Measurements from ENCODE around the gene GDAP2.

DNA sequence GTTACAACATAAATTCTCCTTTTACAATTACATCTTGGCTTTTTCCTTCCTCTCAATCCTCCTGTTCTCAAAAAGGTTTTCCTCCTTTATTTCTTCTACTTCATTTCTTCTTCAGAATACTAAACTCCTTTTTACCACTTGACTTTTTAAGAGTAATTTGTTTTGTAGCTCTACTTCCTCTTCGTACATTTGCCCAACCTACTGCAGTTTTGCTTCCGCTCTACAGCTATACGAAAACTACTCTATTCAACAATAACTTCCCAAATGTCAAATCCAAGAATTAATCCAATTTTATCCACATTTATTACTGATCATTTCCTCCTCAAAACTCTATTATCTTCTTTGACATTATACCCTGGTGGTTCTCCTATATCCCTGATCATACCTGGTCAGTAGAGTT, 3.4 kb downstream of the GDAP2 start:
- no peak for TF ChIP-seq EZH2 (IDR thresholded peaks at IDR 0.05; ENCODE audit: borderline replicate concordance, low read depth, low read length, poor library complexity, severe bottlenecking)
- TF ChIP-seq, protein P1, sequence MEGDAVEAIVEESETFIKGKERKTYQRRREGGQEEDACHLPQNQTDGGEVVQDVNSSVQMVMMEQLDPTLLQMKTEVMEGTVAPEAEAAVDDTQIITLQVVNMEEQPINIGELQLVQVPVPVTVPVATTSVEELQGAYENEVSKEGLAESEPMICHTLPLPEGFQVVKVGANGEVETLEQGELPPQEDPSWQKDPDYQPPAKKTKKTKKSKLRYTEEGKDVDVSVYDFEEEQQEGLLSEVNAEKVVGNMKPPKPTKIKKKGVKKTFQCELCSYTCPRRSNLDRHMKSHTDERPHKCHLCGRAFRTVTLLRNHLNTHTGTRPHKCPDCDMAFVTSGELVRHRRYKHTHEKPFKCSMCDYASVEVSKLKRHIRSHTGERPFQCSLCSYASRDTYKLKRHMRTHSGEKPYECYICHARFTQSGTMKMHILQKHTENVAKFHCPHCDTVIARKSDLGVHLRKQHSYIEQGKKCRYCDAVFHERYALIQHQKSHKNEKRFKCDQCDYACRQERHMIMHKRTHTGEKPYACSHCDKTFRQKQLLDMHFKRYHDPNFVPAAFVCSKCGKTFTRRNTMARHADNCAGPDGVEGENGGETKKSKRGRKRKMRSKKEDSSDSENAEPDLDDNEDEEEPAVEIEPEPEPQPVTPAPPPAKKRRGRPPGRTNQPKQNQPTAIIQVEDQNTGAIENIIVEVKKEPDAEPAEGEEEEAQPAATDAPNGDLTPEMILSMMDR (conservative IDR thresholded peaks at IDR 0.05; ENCODE audit: low read depth, low read length) = no peak
